ENCODE results near the gene HNRNPF.
"Not testable (repeated sequence)": the region's sequence is repeated elsewhere in the genome, so short reads cannot be mapped to it uniquely, and the experiment has no call there.

Gene HNRNPF

DNA sequence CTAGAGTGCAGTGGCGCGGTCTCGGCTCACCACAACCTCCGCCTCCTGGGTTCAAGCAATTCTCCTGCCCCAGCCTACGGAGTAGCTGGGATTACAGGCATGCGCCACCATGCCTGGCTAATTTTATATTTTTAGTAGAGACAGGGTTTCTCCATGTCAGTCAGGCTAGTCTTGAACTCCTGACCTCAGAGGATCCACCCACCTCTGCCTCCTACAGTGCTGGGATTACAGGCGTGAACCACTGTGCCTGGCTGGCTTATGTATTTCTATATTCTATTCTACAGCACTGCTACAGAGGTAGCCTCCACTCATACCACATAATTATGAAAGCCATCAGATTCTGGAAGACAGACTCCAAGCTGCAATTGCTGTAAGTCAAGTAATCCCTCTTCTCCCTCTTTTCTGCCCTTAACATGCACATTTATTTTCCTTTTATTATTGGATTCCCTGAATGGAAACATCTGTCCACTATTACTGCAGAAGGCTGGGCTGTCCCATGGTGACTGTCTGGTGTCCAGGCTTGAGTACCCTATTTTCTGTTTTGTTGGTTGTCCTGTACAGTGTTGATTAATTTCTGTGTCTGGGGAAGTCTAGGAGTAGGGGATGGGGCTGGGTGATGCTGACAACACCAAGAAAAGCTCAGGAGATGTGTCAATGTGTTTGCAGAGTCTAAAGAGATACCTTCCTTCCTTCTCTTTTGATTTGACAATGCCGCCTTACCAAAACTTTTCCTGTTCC, 22.1 kb upstream of the HNRNPF start:
- no peak overlapping the region for H3K4me3 ChIP-seq (ENCODE audit: control insufficient read depth, low read depth, low read length)
- DNase-seq (ENCODE audit: low read depth): no peak
- TF ChIP-seq, protein P1, sequence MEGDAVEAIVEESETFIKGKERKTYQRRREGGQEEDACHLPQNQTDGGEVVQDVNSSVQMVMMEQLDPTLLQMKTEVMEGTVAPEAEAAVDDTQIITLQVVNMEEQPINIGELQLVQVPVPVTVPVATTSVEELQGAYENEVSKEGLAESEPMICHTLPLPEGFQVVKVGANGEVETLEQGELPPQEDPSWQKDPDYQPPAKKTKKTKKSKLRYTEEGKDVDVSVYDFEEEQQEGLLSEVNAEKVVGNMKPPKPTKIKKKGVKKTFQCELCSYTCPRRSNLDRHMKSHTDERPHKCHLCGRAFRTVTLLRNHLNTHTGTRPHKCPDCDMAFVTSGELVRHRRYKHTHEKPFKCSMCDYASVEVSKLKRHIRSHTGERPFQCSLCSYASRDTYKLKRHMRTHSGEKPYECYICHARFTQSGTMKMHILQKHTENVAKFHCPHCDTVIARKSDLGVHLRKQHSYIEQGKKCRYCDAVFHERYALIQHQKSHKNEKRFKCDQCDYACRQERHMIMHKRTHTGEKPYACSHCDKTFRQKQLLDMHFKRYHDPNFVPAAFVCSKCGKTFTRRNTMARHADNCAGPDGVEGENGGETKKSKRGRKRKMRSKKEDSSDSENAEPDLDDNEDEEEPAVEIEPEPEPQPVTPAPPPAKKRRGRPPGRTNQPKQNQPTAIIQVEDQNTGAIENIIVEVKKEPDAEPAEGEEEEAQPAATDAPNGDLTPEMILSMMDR (conservative IDR thresholded peaks at IDR 0.05; ENCODE audit: control insufficient read depth, insufficient read depth, low read depth, low read length): no peak

DNA sequence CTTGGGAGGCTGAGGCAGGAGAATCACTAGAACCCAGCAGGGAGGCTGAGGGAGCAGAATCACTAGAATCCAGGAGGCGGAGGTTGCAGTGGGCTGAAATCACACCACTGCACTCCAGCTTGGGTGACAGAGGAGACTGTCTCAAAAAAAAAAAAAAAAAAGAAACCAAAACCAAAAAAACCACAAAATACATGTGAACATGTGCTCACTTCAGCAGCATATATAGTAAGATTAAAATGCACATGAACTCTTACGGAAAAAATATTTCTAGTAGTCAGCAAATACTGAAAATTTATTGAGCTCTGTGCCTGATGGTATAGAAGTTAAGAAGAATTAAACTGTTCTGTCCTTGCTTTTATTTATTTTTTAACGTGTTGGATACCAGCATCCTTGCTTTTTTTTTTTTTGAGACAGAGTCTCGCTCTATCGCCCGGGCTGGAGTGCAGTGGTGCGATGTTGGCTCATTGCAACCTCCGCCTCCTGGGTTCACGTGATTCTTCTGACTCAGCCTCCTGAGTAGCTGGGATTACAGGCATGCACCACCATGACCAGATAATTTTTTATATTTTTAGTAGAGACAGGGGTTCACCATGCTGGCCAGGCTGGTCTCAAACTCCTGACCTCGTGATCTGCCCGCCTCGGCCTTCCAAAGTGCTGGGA, 18.3 kb upstream of the HNRNPF start:
- DNase-seq (ENCODE audit: low read depth): no peak
- H3K4me3 ChIP-seq (ENCODE audit: control insufficient read depth, low read depth, low read length): no peak overlapping the region
- TF ChIP-seq, protein P1 (conservative IDR thresholded peaks at IDR 0.05; ENCODE audit: control insufficient read depth, insufficient read depth, low read depth, low read length): no peak

DNA sequence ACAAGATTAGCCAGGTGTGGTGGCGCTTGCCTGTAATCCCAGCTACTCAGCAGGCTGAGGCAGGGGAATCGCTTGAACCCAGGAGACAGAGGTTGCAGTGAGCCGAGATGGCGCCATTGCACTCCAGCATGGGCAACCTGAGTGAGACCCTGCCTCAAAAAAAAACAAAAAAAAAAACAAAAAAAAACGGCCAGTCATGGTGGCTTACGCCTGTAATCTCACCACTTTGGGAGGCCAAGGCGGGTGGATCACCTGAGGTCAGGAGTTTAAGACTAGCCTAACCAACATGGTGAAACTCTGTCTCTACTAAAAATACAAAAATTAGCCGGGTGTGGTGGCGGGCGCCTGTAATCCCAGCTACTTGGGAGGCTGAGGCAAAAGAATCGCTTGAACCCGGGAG, 17.5 kb upstream of the HNRNPF start:
- H3K4me3 ChIP-seq (ENCODE audit: control insufficient read depth, low read depth, low read length); DNase-seq (ENCODE audit: low read depth): not testable (repeated sequence)

DNA sequence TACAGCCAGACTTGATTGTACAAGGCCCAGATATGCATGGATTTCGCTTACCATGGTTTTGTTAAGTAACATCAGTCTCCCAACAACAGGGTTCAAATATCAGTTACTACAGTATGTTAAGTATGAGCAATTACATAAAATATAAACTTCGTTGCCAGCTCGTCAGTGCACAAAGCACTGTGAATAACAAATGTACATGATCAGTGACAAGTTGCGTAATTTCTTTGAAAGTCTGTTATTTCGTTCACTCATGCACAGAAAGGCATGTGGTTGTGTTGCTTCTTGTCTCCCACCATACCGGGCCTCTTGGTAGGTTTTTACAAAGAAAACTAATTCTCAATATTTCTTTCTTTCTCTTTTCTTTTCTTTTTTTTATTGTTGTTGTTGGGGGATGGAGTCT, 15.4 kb upstream of the HNRNPF start:
- no peak overlapping the region for H3K4me3 ChIP-seq (ENCODE audit: control insufficient read depth, low read depth, low read length)
- DNase-seq (ENCODE audit: low read depth): no peak
- TF ChIP-seq, protein P1 (conservative IDR thresholded peaks at IDR 0.05; ENCODE audit: control insufficient read depth, insufficient read depth, low read depth, low read length): no peak

DNA sequence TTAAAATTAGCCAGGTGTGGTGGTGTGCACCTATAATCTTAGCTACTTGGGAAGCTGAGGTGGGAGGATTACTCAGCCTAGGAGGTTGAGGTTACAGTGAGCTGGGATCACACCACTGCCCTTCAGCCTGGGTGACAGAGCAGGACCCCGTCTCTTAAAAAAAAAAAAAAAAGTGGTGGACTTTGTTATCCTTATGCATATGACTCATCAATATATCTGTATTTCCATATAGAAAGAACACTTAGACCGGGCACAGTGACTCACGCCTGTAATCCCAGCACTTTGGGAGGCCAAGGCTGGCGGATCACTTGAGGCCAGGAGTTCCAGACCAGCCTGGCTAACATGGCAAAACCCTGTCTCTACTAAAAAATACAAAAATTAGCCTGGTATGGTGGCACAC, 13.0 kb upstream of the HNRNPF start:
- not testable (repeated sequence) for DNase-seq (ENCODE audit: low read depth); H3K4me3 ChIP-seq (ENCODE audit: control insufficient read depth, low read depth, low read length)

DNA sequence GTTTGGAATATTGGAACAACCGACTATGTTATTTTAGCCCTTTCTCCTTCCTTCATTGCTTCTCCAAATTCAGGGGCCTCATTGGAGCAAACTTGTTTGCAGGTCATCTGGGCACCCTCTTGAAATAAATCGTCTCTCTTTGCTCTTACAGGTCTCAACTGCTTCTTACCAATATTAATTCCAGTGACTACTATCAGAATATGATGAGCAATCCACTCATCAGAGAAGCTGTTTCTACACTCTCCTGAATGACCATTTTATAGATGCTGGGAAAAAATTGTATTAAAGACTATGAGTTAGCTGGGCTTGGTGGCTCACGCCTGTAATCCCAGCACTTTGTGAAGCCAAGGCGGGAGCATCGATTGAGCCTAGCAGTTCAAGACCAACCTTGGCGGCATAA, 12.5 kb upstream of the HNRNPF start:
- no peak for DNase-seq (ENCODE audit: low read depth)
- no peak overlapping the region for H3K4me3 ChIP-seq (ENCODE audit: control insufficient read depth, low read depth, low read length)
- TF ChIP-seq, protein P1 (conservative IDR thresholded peaks at IDR 0.05; ENCODE audit: control insufficient read depth, insufficient read depth, low read depth, low read length): no peak

DNA sequence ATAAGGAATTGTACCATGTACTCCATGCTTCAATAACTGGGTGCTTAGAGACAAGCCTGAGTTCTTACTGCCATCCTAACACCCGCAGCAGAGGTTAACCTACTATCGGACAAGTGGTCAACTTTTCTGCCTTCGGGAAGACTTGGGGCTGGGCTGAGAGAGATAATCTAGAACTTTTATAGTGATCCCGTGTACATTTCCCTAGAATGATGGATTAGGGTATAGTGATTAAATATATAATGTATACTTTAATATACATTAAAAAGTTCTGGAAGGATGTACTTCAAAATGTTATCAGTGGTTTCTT, 12.2 kb upstream of the HNRNPF start:
- TF ChIP-seq, protein P1 (conservative IDR thresholded peaks at IDR 0.05; ENCODE audit: control insufficient read depth, insufficient read depth, low read depth, low read length): no peak
- no peak for DNase-seq (ENCODE audit: low read depth)

More for the DNA sequence above, 12.2 kb upstream of the HNRNPF start:
- H3K4me3 ChIP-seq (ENCODE audit: control insufficient read depth, low read depth, low read length): peak overlapping the region; percentile 55
